ENCODE measurements around the gene MYO5B.

- TF ChIP-seq POLR2A (IDR thresholded peaks at IDR 0.05) (no peak), CTCF (IDR thresholded peaks at IDR 0.05) (no peak), EP300 (IDR thresholded peaks at IDR 0.05) (no peak)
These were observed 161.9 kb downstream of the MYO5B start for GRCh38 chr18:50033004-50033403.
